ENCODE measurements around the gene KLF7.

Gene KLF7

GRCh38 chr2:207167099-207167923 is 1.6 kb upstream of the KLF7 start:
- TF ChIP-seq CTCF (IDR thresholded peaks at IDR 0.05; ENCODE audit: low read depth, low read length) = no peak
- DNase-seq (ENCODE audit: extremely low read depth, low read depth) = no peak

GRCh38 chr2:207166349-207167098 is 776 bp upstream of the KLF7 start:
- DNase-seq (ENCODE audit: extremely low read depth, low read depth) = peak; percentile 67
- no peak; the same call in 1 of the 2 replicates for TF ChIP-seq CTCF (IDR thresholded peaks at IDR 0.05; ENCODE audit: low read depth, low read length)

GRCh38 chr2:207166039-207166348 is 246 bp upstream of the KLF7 start:
- peak; percentile 99 for DNase-seq (ENCODE audit: extremely low read depth, low read depth)
- TF ChIP-seq CTCF (IDR thresholded peaks at IDR 0.05; ENCODE audit: low read depth, low read length) = no peak

GRCh38 chr2:207164006-207164831 is 1.5 kb downstream of the KLF7 start:
- TF ChIP-seq CTCF (IDR thresholded peaks at IDR 0.05; ENCODE audit: low read depth, low read length) = no peak
- no peak for DNase-seq (ENCODE audit: extremely low read depth, low read depth)

GRCh38 chr2:207163756-207164005 is 2.1 kb downstream of the KLF7 start:
- DNase-seq (ENCODE audit: extremely low read depth, low read depth) = no peak
- no peak for TF ChIP-seq CTCF (IDR thresholded peaks at IDR 0.05; ENCODE audit: low read depth, low read length)

GRCh38 chr2:207163053-207163755 is 2.5 kb downstream of the KLF7 start:
- TF ChIP-seq CTCF (IDR thresholded peaks at IDR 0.05; ENCODE audit: low read depth, low read length) = no peak
- DNase-seq (ENCODE audit: extremely low read depth, low read depth) = no peak

Data from AG09319 (cell line).